Endothelial cell of umbilical vein (primary cell): ENCODE results near the gene MRTFA. TPM values are rescaled to one million over a fixed set of nuclear protein-coding genes. Genes with fewer than 3 reads are reported as not detected.
"Not testable (repeated sequence)": the region's sequence is repeated elsewhere in the genome, so short reads cannot be mapped to it uniquely, and the experiment has no call there.

Experiments
- BruUV-seq: library from RNA; stranded (reverse); fragments of 400-500 nt; replicated peaks from 2 replicates; lab custom pipeline; 2021; lab: Mats Ljungman, UMichigan
- CTCF ChIA-PET: fragments of 300-600, 350-600 bp; sonication (Branson Sonifier 250); formaldehyde crosslinking; loops from one replicate; lab custom pipeline; 2021; ENCODE audit warnings: antibody characterized with exemption, inconsistent platforms; lab: Charles Lee
- POLR2A ChIA-PET: fragments of 300-600, 350-600 bp; sonication (Branson Sonifier 250); formaldehyde crosslinking; loops from one replicate; lab custom pipeline; 2021; ENCODE audit warnings: antibody characterized with exemption, inconsistent platforms; lab: Charles Lee
- DNase-seq: peaks from one replicate; pipeline ENCODE4 v3.0.0-alpha.2; 2011; ENCODE audit warnings: low read depth, low spot score
- FAIRE-seq: peaks from 2 replicates; lab custom pipeline; 2011; peaks lifted over from hg19 to GRCh38; lab: Jason Lieb, UNC
- H2AFZ ChIP-seq: 2 replicates; pipeline ENCODE4 v1.6.0; 2012; ENCODE audit warnings: low read depth, low read length, control low read depth, inconsistent platforms
- H3K27ac ChIP-seq: 2 replicates; pipeline ENCODE4 v1.5.1; 2011; ENCODE audit warnings: low read depth, mild to moderate bottlenecking, control low read depth, low read length, moderate library complexity; ENCODE audit not compliant: insufficient read depth
- H3K27me3 ChIP-seq, 2 experiments: 2 replicates each; pipeline versions ENCODE4 v1.6.0 to v1.6.1; 2011; ENCODE audit warnings: low read length in 2 of 2, mixed read lengths in 1 of 2; ENCODE audit not compliant: control insufficient read depth in 2 of 2, insufficient read depth in 2 of 2
- H3K36me3 ChIP-seq, 2 experiments: 2 replicates in 1 of 2; 3 replicates in 1 of 2; pipeline ENCODE4 v1.5.1; 2011; ENCODE audit warnings: low read length in 2 of 2, mild to moderate bottlenecking in 1 of 2, moderate library complexity in 1 of 2; ENCODE audit not compliant: control insufficient read depth in 2 of 2, insufficient read depth in 2 of 2; ENCODE audit errors: extremely low read depth in 1 of 2
- H3K4me1 ChIP-seq: 3 replicates; pipeline ENCODE4 v1.5.1; 2011; ENCODE audit warnings: mild to moderate bottlenecking, low read length; ENCODE audit not compliant: control insufficient read depth, insufficient read depth; ENCODE audit errors: extremely low read depth
- H3K4me2 ChIP-seq: 2 replicates; pipeline ENCODE4 v1.6.1; 2011; ENCODE audit warnings: low read length, control low read depth, mixed read lengths; ENCODE audit not compliant: insufficient read depth
- H3K4me3 ChIP-seq, 3 experiments: fragments of 200-600 bp in 1 of 3; sonication (generic), shearing (Covaris generic) in 1 of 3; replicated peaks in 1 of 3; 2 replicates each; pipeline ENCODE4 v1.5.1; 2011 to 2016; ENCODE audit warnings: control low read depth in 3 of 3, low read length in 3 of 3, mild to moderate bottlenecking in 2 of 3, inconsistent platforms in 1 of 3, low read depth in 1 of 3, moderate library complexity in 1 of 3; ENCODE audit not compliant: insufficient read depth in 1 of 3
- H3K79me2 ChIP-seq: 2 replicates; pipeline ENCODE4 v1.6.0; 2012; ENCODE audit warnings: low read length, inconsistent platforms; ENCODE audit not compliant: control insufficient read depth, insufficient read depth
- H3K9ac ChIP-seq: replicated peaks from 2 replicates; pipeline ENCODE3; 2011; ENCODE audit warnings: low read length, control low read depth; ENCODE audit not compliant: insufficient read depth; ENCODE audit errors: extremely low read depth
- H3K9me1 ChIP-seq: replicated peaks from 3 replicates; pipeline ENCODE4 v1.6.0; 2011; ENCODE audit warnings: mild to moderate bottlenecking, low read length; ENCODE audit not compliant: control insufficient read depth, insufficient read depth; ENCODE audit errors: extremely low read depth
- H3K9me3 ChIP-seq: replicated peaks from 2 replicates; pipeline ENCODE4 v1.5.1; 2012; ENCODE audit warnings: low read length, inconsistent platforms; ENCODE audit not compliant: control insufficient read depth, insufficient read depth
- H4K20me1 ChIP-seq: replicated peaks from 2 replicates; pipeline ENCODE3; 2011; ENCODE audit warnings: mild to moderate bottlenecking, low read length; ENCODE audit not compliant: control insufficient read depth, insufficient read depth; ENCODE audit errors: extremely low read depth
- EZH2 ChIP-seq: IDR thresholded peaks from 2 replicates; pipeline ENCODE4 v1.6.1; 2012; ENCODE audit warnings: borderline replicate concordance, low read depth, mild to moderate bottlenecking, moderate library complexity, low read length, inconsistent platforms; ENCODE audit not compliant: severe bottlenecking
- FOS ChIP-seq: IDR thresholded peaks from 2 replicates; pipeline ENCODE4 v1.6.1; 2011; ENCODE audit warnings: mild to moderate bottlenecking, low read length, moderate library complexity, borderline replicate concordance; ENCODE audit not compliant: insufficient read depth
- GATA2 ChIP-seq: IDR thresholded peaks from 2 replicates; pipeline ENCODE4 v1.7.0; 2011; ENCODE audit warnings: low read depth, mild to moderate bottlenecking, moderate library complexity, mixed read lengths, low read length; ENCODE audit not compliant: insufficient read length, insufficient read depth
- JUN ChIP-seq: IDR thresholded peaks from 2 replicates; pipeline ENCODE4 v1.6.1; 2011; ENCODE audit warnings: borderline replicate concordance, low read depth; ENCODE audit not compliant: insufficient read length, insufficient read depth
- MYC ChIP-seq: IDR thresholded peaks from one replicate; pipeline ENCODE4 v1.6.1; 2011; ENCODE audit warnings: mild to moderate bottlenecking, low read depth, low read length
- POLR2A ChIP-seq: IDR thresholded peaks from 2 replicates; pipeline ENCODE4 v1.6.1; 2012; ENCODE audit warnings: low read depth, mild to moderate bottlenecking, control low read depth, low read length
- POLR2AphosphoS5 ChIP-seq: IDR thresholded peaks from 2 replicates; pipeline ENCODE4 v1.6.1; 2012; ENCODE audit warnings: low read depth, mild to moderate bottlenecking, control low read depth, low read length, moderate library complexity; ENCODE audit not compliant: insufficient read depth
- dilution Hi-C: fragments of 300-500 bp; cut with MboI; formaldehyde crosslinking; loops from one replicate; pipeline ENCODE4 v1.15.0; 2019; ENCODE audit warnings: low sequenced_read_pairs; ENCODE audit not compliant: extremely low pct_ligation_motif_present
- intact Hi-C: fragments of 100-400 bp; cut with micrococcal nuclease; formaldehyde crosslinking; loops from one replicate; pipeline ENCODE4 v1.10.0; 2022
- polyA plus RNA-seq, 4 experiments: library from polyadenylated mRNA; depleted of rRNA in 3 of 4; stranded (reverse) in 3 of 4; unstranded in 1 of 4; fragments of >200 nt; gene quantifications; 2 replicates each; pipeline versions ENCODE4 v1.2.1 to v1.2.3, GENCODE V29; 2011 to 2012; ENCODE audit warnings: missing spikeins in 1 of 4
- total RNA-seq: library from RNA; stranded (reverse); gene quantifications from 2 replicates; pipeline ENCODE4 v1.2.3, GENCODE V29; 2021
- TF ChIP-seq, protein P1 (sequence below): IDR thresholded peaks from 2 replicates; pipeline ENCODE4 v1.6.1; 2011; ENCODE audit not compliant: insufficient read depth, insufficient read length
- TF ChIP-seq, protein P2 (sequence below), 2 donors: IDR thresholded peaks; 1 replicate in 1 of 2; 2 replicates in 1 of 2; pipeline ENCODE4 v1.5.1; 2011; ENCODE audit warnings: low read length in 2 of 2, mild to moderate bottlenecking in 2 of 2, moderate library complexity in 2 of 2, control low read depth in 1 of 2, inconsistent platforms in 1 of 2, low read depth in 1 of 2; ENCODE audit not compliant: insufficient read depth in 1 of 2; ENCODE audit errors: extremely low read depth in 1 of 2

The MRTFA gene
- total and polyA plus RNA-seq, 2 donors (not counting 3 experiments of a cell fraction or from before 2014, with no cell fraction given), result 13.6 to 44.1 TPM

DNA sequence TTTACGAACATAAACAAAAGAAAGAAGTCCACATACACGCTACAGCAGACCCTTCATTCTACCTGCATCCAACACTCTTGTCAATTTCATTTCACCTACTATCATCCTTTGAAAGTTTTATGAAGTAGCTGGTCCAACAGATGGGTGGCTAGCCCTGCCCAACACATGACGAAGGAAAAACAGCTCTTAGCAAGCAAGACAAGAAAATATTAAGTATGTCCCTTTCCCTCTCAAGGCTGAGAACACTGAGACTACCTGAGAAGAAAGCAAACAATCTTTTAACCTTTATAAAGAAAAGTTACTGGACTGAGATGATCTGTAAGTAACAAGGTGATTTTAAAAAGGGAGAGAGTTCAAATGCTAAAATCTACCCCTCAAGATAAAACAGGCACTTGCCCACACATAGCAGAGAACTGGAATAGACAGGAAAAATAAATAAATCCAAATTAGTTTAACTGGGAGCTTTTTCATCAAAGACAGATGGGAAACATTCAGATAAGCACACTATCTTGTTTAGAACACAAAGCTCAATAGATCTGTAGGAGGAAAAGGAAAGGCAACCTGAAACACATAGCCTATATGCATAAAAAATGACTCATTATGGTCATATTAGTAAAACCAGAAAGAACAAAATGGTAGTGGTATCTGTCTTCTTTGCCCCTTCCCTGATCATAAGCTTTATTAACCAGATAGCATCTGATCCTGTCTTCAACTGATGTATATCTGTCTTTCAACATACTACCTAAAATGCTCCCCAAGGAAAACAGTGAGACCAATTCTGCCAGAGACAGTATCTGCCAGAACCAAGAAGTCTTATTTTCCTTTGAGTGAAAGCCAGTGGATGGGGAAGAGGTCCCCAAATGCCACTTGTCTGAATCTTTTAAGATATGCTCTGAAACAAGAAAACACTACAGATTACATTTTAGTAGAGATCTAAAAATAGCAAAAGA lies 104.3 kb downstream of the MRTFA start:
- Histone ChIP-seq H3K9ac (no peak overlapping the region), H3K27ac (no peak overlapping the region), H3K4me2 (no peak overlapping the region), H3K27me3 (no peaks in the 10 kb centered on the region), H2AFZ (no peak overlapping the region), H3K4me1 (peaks cover 18% of the 10 kb centered on the region), H3K36me3 (no peaks in the 10 kb centered on the region), H3K9me3 (no peaks in the 10 kb centered on the region), H3K4me3 (no peak overlapping the region), H3K9me1 (no peaks in the 10 kb centered on the region), H3K79me2 (peaks cover 10% of the 10 kb centered on the region), H4K20me1 (peaks cover 6% of the 10 kb centered on the region)
- FAIRE-seq, result no peak
- ChIA-PET CTCF (interaction anchor here (0.6 to 3.8 kb wide), 5 partner anchors 8 to 501 kb away, joined by 3 to 33 read pairs (median 5); no protein-coding TSS in a partner anchor), POLR2A (no interaction called here)
- DNase-seq, result no peak
- intact Hi-C loops, result no loop called here
- no TSS peak for BruUV-seq
- no peak for TF ChIP-seq MYC
- TF ChIP-seq GATA2, result no peak
- no peak for TF ChIP-seq FOS
- TF ChIP-seq, protein P1, sequence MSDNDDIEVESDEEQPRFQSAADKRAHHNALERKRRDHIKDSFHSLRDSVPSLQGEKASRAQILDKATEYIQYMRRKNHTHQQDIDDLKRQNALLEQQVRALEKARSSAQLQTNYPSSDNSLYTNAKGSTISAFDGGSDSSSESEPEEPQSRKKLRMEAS, result no peak
- no peak for TF ChIP-seq POLR2A
- TF ChIP-seq EZH2, result no peak
- no peak for TF ChIP-seq JUN
- TF ChIP-seq POLR2AphosphoS5, result no peak
- TF ChIP-seq, protein P2, sequence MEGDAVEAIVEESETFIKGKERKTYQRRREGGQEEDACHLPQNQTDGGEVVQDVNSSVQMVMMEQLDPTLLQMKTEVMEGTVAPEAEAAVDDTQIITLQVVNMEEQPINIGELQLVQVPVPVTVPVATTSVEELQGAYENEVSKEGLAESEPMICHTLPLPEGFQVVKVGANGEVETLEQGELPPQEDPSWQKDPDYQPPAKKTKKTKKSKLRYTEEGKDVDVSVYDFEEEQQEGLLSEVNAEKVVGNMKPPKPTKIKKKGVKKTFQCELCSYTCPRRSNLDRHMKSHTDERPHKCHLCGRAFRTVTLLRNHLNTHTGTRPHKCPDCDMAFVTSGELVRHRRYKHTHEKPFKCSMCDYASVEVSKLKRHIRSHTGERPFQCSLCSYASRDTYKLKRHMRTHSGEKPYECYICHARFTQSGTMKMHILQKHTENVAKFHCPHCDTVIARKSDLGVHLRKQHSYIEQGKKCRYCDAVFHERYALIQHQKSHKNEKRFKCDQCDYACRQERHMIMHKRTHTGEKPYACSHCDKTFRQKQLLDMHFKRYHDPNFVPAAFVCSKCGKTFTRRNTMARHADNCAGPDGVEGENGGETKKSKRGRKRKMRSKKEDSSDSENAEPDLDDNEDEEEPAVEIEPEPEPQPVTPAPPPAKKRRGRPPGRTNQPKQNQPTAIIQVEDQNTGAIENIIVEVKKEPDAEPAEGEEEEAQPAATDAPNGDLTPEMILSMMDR (IDR thresholded peaks at IDR 0.05; ENCODE audit: extremely low read depth in 1 of 2, insufficient read depth in 1 of 2, low read depth in 1 of 2, low read length in 2 of 2), result no peak
- dilution Hi-C loops, result loop anchor here (10.0 kb wide), 1 partner anchor 113 kb away; no protein-coding TSS in a partner anchor

GRCh38 chr22:40530391-40530790 lies 106.1 kb downstream of the MRTFA start:
- H3K9ac ChIP-seq, H3K9me3 ChIP-seq, POLR2A ChIA-PET, H3K27me3 ChIP-seq, H3K9me1 ChIP-seq, H2AFZ ChIP-seq, H3K36me3 ChIP-seq, H3K27ac ChIP-seq, intact Hi-C loops, H4K20me1 ChIP-seq, BruUV-seq, DNase-seq, H3K4me3 ChIP-seq, FAIRE-seq, H3K4me2 ChIP-seq: not testable (repeated sequence)
- CTCF ChIA-PET, result interaction anchor here (1.2 to 1.8 kb wide), 2 partner anchors 11 to 14 kb away, joined by 4 to 6 read pairs; no protein-coding TSS in a partner anchor
- H3K79me2 ChIP-seq, result peaks cover 10% of the 10 kb centered on the region
- peaks cover 18% of the 10 kb centered on the region for H3K4me1 ChIP-seq
- dilution Hi-C loops, result loop anchor here (10.0 kb wide), 1 partner anchor 114 kb away; no protein-coding TSS in a partner anchor
